ENCODE measurements around the gene TLK1.

DNA sequence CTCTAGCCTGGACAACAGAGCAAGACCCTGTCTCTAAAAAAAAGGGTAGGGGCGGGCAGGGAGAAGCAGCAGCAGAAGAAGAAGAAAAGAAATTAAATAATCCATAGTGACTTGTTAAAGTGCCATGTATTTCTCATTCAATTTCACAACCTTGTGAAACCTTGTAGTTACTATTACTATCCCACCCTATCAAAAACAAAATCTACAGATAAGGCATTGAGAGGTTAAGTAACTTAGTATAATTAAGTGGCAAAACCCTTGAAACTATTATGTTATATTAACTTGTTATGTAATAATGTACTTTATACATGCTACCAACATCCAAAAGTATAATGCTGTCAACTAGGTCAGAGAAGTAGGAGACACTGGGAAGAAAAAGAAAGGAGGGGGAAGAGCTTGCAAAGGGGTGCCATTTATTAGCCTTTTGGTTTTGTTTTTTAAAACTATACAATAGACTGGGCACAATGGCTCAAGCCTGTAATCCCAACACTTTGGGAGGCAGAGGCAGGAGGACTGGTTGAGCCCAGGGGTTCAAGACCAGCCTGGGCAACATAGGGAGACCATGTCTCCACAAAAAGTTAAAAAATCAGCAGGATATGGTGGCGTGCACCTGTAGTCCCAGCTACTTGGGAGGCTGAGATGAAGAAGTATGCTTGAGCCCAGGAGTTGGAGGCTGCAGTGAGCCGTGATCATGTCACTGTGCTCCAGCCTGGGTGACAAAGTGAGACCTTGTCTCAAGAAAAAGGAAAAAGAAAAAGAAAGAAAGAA, 11.3 kb downstream of the TLK1 start:
- TF ChIP-seq, protein P1, sequence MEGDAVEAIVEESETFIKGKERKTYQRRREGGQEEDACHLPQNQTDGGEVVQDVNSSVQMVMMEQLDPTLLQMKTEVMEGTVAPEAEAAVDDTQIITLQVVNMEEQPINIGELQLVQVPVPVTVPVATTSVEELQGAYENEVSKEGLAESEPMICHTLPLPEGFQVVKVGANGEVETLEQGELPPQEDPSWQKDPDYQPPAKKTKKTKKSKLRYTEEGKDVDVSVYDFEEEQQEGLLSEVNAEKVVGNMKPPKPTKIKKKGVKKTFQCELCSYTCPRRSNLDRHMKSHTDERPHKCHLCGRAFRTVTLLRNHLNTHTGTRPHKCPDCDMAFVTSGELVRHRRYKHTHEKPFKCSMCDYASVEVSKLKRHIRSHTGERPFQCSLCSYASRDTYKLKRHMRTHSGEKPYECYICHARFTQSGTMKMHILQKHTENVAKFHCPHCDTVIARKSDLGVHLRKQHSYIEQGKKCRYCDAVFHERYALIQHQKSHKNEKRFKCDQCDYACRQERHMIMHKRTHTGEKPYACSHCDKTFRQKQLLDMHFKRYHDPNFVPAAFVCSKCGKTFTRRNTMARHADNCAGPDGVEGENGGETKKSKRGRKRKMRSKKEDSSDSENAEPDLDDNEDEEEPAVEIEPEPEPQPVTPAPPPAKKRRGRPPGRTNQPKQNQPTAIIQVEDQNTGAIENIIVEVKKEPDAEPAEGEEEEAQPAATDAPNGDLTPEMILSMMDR (IDR thresholded peaks at IDR 0.05): no peak
- no peak for TF ChIP-seq POLR2A (IDR thresholded peaks at IDR 0.05)
- no peak for TF ChIP-seq POLR2AphosphoS5 (IDR thresholded peaks at IDR 0.05; ENCODE audit: insufficient read depth in 1 of 2, low read depth in 1 of 2)
